ENCODE results near the gene KCNK16.

KCNK16 gene

DNA sequence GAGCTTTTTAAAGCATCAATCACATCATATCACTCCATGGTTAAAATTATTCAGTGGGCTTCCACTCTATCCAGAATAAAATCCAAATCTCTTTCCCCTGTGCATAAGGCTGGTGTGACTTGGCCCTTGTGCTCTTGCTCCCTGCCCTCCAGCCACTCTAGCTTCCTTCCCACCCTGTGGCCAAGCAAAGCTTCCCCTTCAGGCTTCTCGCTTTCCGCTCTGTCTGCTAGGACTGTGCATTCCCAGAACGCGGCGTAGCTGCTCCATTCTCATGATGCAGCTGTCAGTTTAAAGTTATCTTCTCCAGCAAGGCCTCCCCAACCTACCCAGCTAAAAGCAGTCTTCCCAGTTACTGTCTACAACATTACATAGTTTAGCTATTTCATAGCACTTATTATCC lies 19.4 kb upstream of the KCNK16 start:
- DNase-seq = peak; percentile 48 to 73 (median 56)

DNA sequence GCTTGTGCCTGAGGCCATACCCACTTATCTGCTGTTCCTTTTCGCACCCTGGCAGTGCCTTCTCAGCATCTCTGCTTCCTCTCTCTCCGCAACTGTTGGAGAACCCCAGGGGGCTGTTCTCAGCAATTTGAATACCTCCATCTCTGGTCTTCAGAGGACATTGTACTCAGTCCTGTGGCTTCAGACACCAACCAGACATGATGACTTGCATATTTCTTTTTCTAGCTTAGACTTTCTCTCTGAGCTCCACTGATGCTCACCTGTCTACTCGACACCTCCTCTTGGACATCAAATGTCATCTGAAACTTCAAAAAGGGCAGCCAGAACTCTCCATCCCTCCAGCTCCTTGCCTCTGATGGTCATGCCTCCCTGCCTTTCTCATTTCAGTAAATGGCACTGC lies 18.9 kb upstream of the KCNK16 start:
- peak in 1 of 4 experiments; percentile 22 for DNase-seq

- DNase-seq = peak; percentile 52 to 76 (median 66)
These were observed 17.5 kb upstream of the KCNK16 start for GRCh38 chr6:39339868-39340550.

- DNase-seq = no peak
These were observed 16.8 kb upstream of the KCNK16 start for GRCh38 chr6:39339096-39339867.

GRCh38 chr6:39338397-39338796 lies 15.9 kb upstream of the KCNK16 start:
- peak; percentile 15 to 72 (median 56) for DNase-seq

DNA sequence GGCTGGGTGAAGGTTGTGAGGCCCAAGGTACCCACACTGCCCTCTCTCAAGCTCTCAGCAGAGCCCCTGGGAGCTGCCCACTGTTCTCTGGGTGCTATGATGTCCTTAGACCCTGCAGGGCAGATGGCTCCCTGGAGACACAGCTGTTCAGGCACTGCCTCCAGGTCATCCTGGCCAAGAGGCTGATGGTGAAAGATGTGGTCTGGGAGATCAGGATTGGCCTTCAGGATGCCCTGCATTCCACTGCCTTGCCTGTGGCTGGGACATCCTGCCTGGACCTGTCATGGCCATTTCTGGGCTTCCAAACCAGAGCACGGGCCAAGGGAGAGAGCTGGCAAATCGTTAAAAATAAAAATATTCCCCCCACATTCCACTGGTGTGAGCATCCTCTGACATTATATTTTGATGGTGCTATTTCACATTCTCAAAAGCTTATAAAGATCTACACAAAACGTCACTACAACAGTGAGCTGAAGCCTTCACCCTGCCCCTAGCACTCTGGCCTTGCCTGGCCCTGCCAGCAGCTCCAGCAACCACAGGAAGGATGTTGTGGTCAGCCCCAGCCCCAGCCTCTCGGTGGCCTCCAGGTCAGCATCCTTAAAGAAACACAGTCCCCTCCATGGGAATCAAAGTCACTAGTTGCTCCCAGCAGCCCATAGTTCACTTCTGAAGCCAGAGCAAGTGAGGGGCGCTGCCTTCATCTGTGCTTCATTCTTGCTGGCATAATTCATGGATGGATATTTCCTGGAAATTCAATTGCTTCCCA lies 13.5 kb upstream of the KCNK16 start:
- DNase-seq = peak; percentile 56 to 73 (median 65)

DNA sequence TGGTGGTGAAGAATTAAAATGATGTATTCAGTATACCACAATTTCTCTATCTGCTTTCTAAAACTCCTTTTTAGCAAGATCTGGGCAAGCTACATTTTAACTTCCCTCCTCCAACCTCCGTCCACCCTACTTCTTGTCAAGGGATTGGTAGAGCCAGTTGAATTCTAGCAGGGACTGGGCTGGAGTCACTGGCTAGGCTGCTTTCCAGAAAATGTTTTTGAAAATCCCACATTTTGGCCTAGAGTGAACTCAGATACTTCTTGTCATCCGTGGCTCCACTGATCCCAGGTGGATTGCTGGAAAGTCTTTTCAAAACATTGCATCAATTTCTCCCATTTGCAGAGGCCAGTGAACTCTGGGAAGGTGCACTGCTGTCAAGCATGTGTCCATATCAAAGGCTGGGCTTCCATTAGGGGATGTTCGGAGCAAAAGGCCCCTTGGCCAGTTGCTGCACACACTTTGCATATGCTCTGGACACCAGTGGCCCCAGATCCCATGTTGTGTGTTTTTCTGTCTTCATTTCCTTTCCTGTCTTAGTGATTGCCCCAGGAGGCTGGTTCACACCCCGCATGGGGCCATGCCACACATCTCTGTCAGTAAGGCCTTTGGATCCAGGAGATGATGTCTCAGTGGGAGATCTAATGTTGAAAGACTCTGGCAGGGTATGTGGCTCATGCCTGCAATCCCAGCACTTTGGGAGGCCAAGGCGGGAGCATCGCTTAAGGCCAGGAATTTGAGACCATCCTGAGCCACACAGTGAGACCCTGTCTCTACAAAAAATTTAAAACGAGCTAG lies 11.3 kb upstream of the KCNK16 start:
- DNase-seq = no peak

DNA sequence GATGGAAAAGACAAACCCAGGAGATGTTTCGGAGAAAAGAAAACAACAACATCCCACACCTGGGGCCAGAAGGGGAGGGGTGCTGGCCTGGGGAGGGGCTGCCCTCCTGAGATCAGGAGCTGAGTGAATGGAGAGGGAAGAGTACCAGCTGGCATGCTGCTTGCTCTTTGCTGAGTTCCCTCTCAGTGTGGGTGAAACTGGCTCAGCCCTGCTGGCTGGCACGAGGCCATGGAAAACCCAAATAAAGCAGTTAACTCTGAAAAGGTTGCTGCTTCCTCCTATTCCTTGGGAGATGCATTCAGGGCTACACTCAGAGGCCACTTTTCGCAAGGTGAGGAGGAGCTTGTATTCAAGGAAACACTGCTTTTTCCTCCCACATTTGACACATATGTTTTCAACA lies 8.0 kb upstream of the KCNK16 start:
- peak; percentile 48 to 73 (median 67) for DNase-seq

- peak; percentile 86 to 93 (median 92) for DNase-seq
These were observed 7.6 kb upstream of the KCNK16 start for GRCh38 chr6:39330057-39330456.

DNA sequence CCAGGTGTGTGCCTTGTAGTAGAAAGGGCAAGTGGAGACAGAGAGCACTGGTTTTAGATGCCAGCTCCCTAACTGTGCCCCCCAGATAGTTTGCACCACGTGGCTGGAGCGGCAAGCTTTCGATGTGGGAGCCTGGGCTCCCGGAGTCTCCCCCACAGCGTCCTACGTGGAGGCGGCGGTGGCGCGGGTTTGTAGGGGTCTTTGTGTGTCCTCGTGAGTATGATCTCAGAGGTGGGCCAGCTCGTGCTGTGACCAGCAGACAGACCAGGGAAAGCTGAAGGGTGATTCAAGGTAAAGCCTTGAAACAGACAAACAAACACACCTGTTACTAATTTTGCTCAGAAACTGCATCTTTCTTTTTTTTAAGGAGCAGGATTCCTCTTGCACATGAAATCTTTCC lies 5.6 kb upstream of the KCNK16 start:
- DNase-seq = no peak

DNA sequence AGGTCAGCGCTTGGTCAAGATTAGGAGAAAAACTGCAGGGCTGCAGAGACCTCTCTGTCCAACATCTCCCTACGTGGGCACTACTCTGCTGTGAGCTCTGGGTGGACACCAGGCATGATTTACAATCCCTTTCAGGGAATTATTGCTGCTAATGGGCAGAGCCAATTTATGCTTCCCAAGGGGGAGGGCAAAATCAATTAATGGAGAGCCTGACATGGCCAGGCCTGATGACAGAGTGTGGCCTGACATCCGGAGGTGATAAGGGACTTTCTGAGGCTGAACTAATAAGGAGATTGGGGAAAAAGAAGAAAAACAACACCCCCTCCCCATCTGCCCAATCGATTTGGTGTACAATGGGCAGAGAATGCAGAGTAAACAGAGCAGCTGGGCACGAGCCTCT lies 5.0 kb upstream of the KCNK16 start:
- no peak for DNase-seq

DNA sequence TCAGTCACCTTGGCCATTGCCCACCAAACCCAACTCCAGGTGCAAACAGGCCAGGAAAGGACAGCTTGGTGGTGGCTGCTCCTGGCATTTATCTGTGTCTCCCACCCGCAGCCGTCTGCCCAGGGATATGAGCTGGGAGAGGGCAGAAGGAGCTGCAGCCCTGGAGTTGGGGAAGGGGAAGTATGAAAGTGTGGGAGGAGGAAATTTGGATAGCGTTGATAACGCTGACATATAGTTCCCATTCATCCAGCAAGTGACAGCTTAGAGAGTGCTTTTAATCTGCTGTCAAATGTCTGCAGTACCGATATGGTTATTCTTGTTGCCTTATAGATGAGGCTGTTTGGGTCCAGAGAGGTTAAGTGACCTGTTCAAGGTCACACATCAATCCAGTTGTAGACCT lies 741 bp downstream of the KCNK16 start:
- peak in 1 of 4 experiments; percentile 38 for DNase-seq

GRCh38 chr6:39320363-39320984 lies 2.0 kb downstream of the KCNK16 start:
- DNase-seq = no peak

DNA sequence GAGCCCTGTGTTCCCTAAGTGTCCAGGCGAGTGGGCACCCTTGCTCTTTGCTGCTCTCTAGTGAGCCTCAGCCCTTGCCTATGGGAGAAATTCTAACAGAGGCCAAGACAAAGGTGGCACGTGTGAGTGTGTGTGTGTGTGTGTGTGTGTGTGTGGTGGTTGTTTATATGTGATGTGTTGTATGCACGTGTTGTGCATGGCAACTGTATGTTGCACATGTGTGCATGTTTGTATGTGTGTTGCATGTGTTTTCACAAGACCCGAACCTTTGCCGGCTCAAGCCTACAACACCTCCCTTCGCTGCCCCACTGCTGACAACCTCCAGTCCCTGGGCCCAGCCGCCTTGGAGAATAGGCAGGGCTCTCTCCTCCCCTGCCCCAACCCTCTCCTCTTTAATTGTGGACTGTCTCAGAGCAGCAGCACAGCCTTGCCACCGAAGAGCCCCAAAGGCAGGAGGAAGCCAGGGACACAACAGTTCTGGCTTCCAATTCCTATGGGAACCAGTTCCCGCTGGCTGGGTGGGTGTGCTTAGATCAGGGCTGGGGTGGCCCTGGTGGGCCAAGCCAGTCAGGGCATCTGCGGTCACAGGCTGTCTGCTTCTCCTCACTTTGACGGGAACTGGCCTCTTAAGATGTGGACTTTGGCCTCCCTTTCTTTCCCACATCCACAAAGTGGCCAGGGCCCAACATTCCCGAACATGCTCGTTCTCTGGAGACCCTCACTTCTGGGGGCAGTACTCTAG lies 2.7 kb downstream of the KCNK16 start:
- no peak for DNase-seq

GRCh38 chr6:39317256-39317655 lies 5.2 kb downstream of the KCNK16 start:
- DNase-seq = no peak

- DNase-seq = peak in 1 of 4 experiments; percentile 28
These were observed 8.2 kb downstream of the KCNK16 start, which contains the start of gene KCNK17 for GRCh38 chr6:39314273-39314795. KCNK17 (minus strand) TSS chr6:39314419; CDS start chr6:39314320, 99 bp downstream.

DNA sequence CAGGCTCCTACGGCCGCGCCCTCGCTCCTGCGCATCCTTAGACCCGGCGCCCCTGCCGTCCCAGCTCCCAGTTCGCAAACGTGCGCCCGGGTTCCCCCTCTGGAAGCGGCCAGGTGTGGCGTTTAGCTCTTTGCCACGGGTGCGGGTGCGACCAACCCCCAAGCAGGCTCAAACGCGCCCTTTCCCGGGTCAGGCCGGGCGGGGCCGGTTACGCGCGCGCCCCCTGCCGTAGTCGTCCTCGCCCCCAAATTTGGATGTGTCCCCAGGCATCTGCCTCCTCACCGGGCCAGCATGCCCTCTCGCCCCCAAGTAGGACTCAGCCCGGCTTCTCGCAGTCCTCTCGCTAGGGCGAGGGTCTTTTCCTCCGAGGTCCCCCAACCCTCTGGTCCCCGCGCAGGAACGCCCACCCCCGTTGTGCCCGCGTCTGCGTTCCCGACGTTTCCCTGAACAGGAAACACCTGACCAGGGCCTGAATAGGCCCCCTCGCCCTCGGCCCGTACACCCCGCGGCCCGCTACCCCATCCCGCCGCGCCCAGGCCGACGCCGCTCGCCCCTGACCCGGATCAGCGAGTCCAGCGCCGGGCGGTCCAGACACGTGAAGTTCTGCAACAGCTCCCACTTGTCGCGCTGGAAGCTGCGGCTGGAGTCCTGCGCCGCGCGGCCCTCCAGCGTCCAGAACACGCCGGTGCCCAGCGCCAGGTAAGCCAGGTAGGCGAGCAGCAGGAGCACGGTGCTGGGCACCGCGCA lies 8.8 kb downstream of the KCNK16 start:
- DNase-seq = peak in 1 of 4 experiments; percentile 27

DNA sequence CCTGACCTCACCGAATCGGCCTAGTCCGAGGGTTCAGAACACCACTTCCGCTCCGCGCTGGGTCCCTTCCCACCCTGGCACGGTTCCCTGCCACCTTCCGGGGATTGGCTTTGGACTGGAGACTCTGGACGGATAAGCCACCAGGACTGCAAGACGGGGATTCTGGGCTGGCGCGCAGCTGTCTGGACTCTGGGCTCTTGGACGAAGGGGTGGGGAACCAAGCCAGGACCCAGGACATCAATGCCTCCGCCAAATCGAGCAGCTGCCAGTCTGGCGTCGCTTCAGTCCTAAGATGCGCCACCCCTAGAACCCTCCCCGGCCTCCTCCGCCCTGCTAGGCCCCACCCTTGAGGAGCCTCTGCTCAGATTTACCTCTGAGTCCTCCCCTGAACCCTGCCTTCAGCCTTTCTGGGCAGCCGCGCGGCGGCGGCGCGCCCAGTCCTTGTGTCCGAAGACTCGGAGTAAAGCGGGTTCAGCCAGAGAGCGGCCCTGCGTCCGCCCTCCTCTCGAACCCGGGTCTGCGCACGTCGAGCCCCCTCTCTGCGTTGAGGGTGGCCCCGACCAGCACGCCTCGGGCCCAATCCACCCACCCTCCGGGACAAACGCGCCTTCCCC lies 9.5 kb downstream of the KCNK16 start:
- peak in 1 of 4 experiments; percentile 25 for DNase-seq

DNA sequence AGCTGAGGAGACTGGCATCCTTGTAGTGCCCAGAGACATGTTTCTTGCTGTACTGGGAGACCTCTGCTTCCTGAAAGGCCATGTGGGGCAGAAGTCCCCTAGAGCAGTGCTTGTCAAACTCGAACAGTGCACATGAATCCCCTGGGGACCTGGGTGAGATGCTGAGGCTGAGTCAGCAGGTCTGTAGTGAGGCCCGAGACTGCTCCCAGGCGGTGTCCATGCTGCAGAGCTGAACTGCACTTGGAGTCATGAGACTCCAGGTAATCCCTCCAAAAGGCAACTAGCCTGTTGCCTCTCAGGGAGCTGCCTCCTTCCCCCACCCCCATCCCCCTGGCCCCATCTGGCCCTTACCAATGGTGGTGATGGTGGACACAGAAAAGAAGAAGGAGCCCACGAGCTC lies 12.0 kb downstream of the KCNK16 start:
- DNase-seq = no peak
